GM21576 (cell line): ENCODE measurements around the gene PALLD.

ENCODE experiments used
- ATAC-seq: cut with Tn5 transposase; IDR thresholded peaks from one replicate; pipeline ENCODE4 v1.9.1; 2021; ENCODE audit warnings: mild to moderate bottlenecking, moderate library complexity; ENCODE audit not compliant: unreplicated experiment

The PALLD gene

GRCh38 chr4:168659741-168660465 is 163.1 kb downstream of the PALLD start:
- no peak for ATAC-seq

DNA sequence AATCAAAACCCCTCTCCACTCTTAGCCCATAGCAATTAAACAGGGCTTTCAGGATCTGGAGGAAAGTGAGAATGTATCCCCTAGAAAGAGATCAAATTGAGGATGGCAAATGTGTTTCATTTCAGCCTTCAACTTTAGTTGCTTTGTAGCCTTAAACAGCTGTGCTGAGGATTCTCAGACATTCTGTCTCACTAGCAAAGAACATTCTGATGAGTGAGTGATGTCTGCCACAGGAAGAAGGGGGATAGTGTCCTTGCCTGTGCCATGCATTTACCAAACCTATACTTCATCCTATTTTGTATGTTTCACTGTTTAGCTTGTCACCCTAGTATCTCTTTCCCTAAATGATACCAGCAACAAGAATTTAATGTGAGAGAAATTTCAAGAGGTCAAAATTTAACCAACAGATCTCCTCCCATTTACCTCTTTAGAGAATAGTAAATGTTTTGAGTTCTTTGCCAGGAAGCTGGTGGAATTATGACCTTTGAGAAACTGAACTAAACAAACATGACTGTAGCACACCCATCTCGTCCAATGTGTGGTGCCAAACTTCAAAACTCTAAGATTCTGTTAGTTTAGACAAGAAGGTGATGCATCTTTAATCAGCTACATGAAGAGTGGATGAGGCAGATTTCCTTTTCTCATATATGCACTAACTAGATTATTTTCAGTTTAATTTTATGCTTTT is 165.6 kb downstream of the PALLD start:
- no peak for ATAC-seq

DNA sequence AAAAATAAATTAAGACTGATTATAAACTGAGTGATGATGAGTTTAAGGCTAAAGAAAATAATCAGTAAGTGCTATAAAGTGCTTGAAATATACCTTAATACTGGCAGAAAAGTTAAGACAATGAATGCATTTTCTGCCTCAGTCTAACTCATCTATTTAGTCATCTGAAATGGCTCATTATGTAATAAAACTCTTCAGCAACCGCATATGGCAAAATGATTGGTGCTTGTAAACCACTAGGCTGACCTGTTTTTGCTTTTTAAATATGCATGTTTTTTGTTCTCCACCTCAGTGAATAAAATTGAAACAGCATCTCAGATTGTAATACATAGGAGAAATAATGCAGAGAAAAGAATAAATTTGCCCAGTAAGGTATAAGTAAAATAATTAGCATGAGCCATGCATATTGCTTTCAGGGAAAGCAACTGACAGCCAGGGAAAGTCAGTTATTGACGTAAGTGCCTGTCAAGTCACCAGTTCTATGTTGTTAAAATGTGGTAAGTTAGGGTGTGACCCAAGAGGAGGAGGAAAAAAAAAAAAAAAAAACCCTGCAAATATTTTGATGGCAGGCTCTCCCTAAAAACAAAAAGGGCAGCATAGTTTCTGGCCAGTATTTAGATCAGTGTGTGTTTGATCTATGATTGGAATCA is 167.5 kb downstream of the PALLD start:
- ATAC-seq = no peak

- no peak for ATAC-seq
Measured at GRCh38 chr4:168666531-168666930, 169.7 kb downstream of the PALLD start.

- ATAC-seq = no peak
Measured at GRCh38 chr4:168667376-168667775, 170.5 kb downstream of the PALLD start.

DNA sequence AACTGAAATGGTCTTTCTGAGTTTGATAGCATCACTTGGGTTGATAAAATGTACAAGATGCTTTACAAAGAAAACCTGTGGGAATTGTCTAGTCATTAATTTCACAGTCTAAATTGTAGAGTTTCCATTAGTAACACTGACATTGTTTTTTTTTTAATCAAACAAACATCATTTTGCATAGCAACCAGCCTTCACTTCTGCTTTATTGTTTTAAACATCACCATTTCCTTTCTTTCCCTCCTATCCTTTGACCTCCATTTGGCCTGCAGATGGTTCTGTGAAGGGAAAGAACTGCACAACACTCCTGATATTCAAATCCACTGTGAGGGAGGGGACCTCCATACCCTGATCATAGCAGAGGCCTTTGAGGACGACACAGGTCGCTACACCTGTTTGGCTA is 171.1 kb downstream of the PALLD start:
- ATAC-seq = no peak

DNA sequence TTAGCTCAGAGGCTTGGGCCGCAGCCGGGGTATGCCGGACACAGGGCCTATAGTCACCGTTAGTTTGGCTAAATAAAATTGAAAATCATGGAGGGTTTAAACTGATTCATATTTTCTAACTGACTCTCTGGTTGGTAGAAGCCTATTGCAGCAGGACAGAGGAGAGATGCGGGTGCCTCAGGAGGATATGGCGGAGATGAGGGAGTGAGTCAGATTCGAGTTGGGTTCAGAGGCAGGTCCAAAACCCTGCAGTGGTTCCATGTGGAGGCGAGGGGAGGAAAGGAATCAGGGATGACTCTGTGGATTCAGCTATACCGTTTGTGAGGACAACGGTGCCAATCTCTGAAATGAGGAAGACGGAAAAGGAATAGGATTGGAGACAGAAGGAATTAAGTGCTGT is 176.6 kb downstream of the PALLD start:
- no peak for ATAC-seq

- no peak for ATAC-seq
Measured at GRCh38 chr4:168674077-168674747, 177.4 kb downstream of the PALLD start.

GRCh38 chr4:168674866-168675265 is 178.0 kb downstream of the PALLD start:
- ATAC-seq = no peak

DNA sequence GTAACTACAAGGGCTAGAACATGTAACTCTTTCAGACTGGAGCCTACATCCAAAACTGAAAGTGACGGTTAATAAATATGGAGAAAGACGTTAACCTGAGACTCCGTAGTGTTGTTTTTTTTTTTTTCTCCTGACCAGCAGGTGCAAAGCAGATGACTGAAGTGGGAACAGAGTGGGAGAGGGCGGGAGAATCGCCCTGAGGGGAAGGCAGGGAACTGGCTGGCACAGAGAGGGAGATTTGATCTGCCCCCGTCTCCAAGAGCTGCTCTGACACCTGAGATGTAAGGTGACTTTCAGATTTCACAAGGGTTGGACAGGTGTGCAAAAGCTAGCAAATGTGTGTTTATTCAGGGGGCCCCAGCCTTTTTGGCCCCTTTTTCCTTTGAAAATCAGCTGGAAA is 180.2 kb downstream of the PALLD start:
- ATAC-seq = no peak

GRCh38 chr4:168677879-168678278 is 181.0 kb downstream of the PALLD start:
- ATAC-seq = no peak

DNA sequence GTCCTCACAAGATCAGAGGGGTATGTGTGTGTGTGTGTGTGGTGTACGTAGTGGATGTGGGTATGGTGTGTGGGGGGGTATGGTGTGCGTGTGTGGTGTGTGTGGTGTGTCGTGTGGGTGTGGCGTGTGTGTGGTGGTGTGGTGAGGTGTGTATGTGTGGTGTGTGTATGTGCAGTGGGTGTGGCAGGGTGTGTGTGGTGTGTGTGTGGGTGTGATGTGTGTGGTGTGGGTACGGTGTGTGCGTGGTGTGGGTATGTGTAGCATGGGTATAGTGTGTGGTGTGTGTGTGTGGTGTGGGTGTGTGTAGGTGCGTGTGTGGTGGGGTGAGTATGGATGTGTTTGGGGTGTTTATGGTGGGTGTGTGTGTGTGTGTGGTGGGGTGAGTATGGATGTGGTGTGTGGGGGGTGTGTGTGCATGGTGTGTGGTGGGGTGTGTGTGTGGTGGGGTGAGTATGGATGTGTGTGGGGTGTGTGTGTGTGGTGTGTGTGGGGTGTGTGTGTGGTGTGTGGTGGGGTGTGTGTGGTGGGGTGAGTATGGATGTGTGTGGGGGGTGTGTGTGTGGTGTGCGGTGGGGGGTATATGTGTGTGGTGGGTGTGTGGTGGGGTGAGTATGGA is 182.0 kb downstream of the PALLD start:
- ATAC-seq = no peak

DNA sequence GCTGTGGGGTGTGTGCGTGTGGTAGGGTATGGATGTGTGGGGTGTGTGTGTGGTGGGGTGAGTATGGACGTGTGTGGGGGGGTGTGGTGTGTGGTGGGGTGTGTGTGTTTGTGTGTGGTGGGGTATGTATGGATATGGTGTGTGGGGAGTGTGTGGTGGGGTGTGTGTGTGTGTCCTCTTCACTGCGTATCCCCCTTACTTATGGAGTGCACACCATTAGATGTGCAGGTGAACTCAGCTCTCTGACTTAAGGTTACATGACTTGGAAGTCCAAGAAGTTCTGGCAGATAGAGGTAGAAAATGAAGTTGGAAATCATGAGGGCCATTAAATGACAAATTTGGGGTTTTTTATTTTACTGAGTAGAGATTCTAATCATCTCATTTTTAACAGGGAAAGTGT is 182.5 kb downstream of the PALLD start:
- ATAC-seq = no peak

DNA sequence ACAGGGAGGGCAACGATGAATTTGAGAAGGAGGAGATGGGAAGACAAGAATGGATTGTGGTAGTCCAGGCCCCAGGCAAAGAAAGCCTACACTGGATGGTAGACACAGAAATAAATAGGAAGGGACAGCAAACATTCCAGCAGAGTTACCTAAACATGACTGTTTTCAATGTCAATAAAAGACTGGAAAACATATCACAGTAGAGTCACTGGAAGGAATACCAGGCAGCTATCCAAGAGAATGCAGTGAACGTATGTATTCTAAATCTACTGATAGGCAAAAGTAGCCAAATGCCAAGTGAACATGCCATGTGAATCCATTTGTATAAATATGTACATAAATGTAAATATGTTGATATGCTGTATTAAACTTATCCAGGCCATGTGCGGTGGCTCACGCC is 183.0 kb downstream of the PALLD start:
- ATAC-seq = no peak

- ATAC-seq = no peak
Measured at GRCh38 chr4:168682898-168683500, 186.1 kb downstream of the PALLD start.

DNA sequence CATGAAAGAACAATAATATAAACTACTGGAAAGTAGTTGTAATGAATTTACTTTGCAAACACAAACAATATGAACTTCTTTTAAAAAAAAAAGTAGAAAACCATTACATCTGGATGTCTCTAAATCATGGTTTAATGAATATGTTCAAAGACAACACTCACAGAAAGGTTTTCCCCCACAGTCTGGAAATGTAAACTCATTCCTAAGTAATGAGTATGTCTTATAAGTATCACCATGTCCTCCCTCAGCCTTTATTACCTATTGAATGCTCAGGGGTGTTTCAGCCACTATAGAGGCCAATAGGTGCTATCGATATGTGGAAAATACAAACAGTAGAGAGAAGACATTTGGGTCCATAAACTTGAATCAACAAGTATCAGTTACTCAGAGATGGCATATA is 186.7 kb downstream of the PALLD start:
- ATAC-seq = no peak

- ATAC-seq = peak; percentile 90
Measured at GRCh38 chr4:168685136-168685809, 188.4 kb downstream of the PALLD start.

DNA sequence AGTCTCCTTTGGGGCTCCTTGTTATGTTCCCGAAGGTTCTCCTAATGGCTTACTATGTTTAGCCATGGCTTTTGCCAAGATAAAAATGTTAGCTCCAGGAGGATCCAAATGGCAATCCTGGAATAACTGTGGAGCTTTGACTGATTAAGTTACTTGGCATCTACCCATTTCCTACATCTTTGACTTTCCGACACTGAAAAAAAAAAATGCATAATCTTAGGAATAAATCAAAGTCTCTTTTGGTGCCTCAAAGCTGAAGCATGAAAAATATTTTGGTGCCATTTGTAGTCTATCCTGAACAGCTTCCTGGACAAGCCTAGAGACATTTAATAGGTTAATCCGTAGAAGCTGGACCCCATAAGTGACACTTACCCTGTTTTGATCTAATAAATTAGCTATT is 191.7 kb downstream of the PALLD start:
- no peak for ATAC-seq

GRCh38 chr4:168689791-168690190 is 192.9 kb downstream of the PALLD start:
- no peak for ATAC-seq

- ATAC-seq = no peak
Measured at GRCh38 chr4:168690199-168690598, 193.3 kb downstream of the PALLD start.
